Ascending aorta (tissue), 2 donors: Measurements from ENCODE around the gene RMRP. TPM values are rescaled to one million over a fixed set of nuclear protein-coding genes. Genes with fewer than 3 reads are reported as not detected.

Experiments
- DNase-seq, 2 donors: peaks; one replicate each; pipeline ENCODE4 v3.0.0-alpha.2; 2019; ENCODE audit warnings: low spot score in 2 of 2
- H3K27ac ChIP-seq, 2 donors: fragments of 200-600 bp; sonication (generic); one replicate each; pipeline ENCODE4 v1.5.1; 2016 to 2017; ENCODE audit warnings: mild to moderate bottlenecking in 1 of 2
- H3K27me3 ChIP-seq: fragments of 200-600 bp; sonication (generic); one replicate; pipeline ENCODE4 v1.5.1; 2017
- H3K36me3 ChIP-seq, 2 donors: fragments of 200-600 bp; sonication (generic); one replicate each; pipeline ENCODE4 v1.5.1; 2016
- H3K4me1 ChIP-seq, 2 donors: fragments of 200-600 bp; sonication (generic); one replicate each; pipeline ENCODE4 v1.5.1; 2016 to 2017; ENCODE audit warnings: mild to moderate bottlenecking in 1 of 2
- H3K4me3 ChIP-seq, 2 donors: fragments of 200-600 bp; sonication (generic); one replicate each; pipeline ENCODE4 v1.5.1; 2016 to 2017; ENCODE audit warnings: mild to moderate bottlenecking in 1 of 2
- H3K9me3 ChIP-seq, 2 donors: fragments of 200-600 bp; sonication (generic); one replicate each; pipeline ENCODE4 v1.5.1; 2016
- intact Hi-C: fragments of 100-400 bp; cut with DNase I; formaldehyde crosslinking; loops from one replicate; pipeline ENCODE4 v1.15.1; 2023
- total RNA-seq: library from RNA; depleted of rRNA; stranded (reverse); fragments of >200 nt; gene quantifications from one replicate; pipeline ENCODE4 v1.1.0, GENCODE V29; 2016
- TF ChIP-seq, protein P1 (sequence below), 3 experiments: fragments of 200-600 bp in 2 of 3; fragments of 450-650 bp in 1 of 3; sonication (generic) in 2 of 3; IDR thresholded peaks; one replicate each; pipeline ENCODE4 v1.5.1; 2016 to 2019; ENCODE audit warnings: antibody characterized with exemption in 3 of 3, mild to moderate bottlenecking in 1 of 3, moderate library complexity in 1 of 3

RMRP gene
- total RNA-seq, result 17,070 TPM

DNA sequence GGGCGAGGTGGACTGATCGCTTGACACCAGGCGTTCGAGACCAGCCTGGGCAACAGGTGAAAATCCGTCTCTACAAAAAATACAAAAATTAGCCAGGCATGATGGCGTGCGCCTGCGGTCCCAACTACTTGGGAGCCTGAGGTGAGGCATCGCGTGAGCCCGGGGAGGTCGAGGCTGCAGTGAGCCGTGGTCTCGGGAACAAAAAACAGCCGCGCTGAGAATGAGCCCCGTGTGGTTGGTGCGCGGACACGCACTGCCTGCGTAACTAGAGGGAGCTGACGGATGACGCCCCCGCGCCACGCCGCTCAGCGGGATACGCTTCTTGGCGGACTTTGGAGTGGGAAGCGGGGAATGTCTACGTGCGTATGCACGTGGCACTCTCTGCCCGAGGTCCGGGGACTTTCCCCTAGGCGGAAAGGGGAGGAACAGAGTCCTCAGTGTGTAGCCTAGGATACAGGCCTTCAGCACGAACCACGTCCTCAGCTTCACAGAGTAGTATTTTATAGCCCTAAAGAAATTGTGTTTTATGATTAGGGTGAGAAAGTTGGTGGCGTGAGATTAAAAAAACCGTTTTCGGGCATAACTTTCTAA is at the start of gene RMRP:
RMRP (minus strand) TSS at position 474 of the 591 bp plus-strand sequence.
- H3K4me3 ChIP-seq, result peak within 1 kb of the TSS; percentile 88 to 99
- DNase-seq, result peak; percentile 90 to 99
- H3K4me1 ChIP-seq, result peaks cover 5 to 35% of the 10 kb centered on the region in 2 donors
- TF ChIP-seq, protein P1, sequence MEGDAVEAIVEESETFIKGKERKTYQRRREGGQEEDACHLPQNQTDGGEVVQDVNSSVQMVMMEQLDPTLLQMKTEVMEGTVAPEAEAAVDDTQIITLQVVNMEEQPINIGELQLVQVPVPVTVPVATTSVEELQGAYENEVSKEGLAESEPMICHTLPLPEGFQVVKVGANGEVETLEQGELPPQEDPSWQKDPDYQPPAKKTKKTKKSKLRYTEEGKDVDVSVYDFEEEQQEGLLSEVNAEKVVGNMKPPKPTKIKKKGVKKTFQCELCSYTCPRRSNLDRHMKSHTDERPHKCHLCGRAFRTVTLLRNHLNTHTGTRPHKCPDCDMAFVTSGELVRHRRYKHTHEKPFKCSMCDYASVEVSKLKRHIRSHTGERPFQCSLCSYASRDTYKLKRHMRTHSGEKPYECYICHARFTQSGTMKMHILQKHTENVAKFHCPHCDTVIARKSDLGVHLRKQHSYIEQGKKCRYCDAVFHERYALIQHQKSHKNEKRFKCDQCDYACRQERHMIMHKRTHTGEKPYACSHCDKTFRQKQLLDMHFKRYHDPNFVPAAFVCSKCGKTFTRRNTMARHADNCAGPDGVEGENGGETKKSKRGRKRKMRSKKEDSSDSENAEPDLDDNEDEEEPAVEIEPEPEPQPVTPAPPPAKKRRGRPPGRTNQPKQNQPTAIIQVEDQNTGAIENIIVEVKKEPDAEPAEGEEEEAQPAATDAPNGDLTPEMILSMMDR (IDR thresholded peaks at IDR 0.05), result peak; percentile 32 to 56 (median 34)
- peaks cover 6 to 23% of the 10 kb centered on the region in 2 donors for H3K36me3 ChIP-seq
- intact Hi-C loops, result loop anchor here (1.0 to 10.0 kb wide), 6 partner anchors 33 to 665 kb away; partner anchors contain the start of genes FAM221B, HRCT1, SPAAR and SPAG8
- peak within 1 kb of the TSS; percentile 97 to 100 for H3K27ac ChIP-seq
- no peaks in the 10 kb centered on the region for H3K9me3 ChIP-seq
- H3K27me3 ChIP-seq, result no peaks in the 10 kb centered on the region

DNA sequence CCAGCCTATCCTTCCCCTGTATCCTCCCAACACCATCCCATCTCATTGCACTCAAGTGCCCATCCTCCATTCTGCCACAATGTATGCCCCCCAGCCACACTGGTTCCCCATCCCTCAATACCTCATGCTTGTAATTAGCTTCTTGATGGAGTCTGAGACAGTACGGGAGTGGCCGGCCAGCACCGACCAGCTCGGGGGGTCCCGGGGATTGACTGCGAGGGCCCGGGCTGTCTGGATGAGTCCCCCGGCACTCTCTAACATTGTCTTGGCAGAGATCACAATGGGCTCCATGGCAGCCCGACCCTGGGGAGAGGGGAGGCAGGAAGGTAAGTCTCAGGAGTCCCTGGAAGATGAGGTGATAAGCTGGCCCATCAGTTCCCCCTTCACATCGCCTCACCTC is 49.1 kb upstream of the RMRP start:
- Histone ChIP-seq H3K36me3 (peaks cover 98% of the 10 kb centered on the region in 2 donors), H3K4me3 (no peak overlapping the region), H3K9me3 (no peaks in the 10 kb centered on the region), H3K27me3 (no peaks in the 10 kb centered on the region), H3K27ac (peak overlapping the region; percentile 61), H3K4me1 (no peaks in the 10 kb centered on the region)
- intact Hi-C loops, result no loop called here
- DNase-seq, result no peak
- TF ChIP-seq, protein P1 (IDR thresholded peaks at IDR 0.05), result no peak

DNA sequence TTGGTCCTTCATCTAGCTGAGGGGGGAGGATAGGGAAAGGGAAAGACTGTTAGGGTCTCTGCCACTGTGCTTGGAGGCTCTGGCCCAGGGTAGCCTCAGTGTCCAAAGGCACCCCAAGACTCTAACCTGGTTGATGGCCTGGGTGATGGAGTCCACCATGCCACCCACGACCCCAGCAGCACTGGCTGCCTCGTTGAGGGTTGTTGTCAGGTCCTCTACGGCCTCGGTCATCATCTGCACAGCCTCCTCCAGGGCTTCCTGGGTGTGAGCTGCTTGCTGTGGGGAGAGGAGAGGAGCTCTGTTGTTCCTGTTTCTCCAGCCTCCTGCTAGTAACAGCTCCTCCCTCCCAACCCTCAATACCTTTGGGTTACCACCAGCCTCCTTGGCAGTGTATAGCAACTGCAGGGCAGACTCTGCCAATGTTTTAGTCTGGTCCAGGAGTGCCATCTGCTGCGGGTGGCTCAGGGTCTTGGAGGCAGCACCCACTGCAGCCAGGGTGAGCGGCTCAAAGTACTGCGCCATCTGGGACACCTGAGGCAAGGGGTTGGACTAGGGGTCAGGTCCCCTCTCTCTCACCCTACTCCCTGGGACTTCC is 48.1 kb upstream of the RMRP start:
- peaks cover 98% of the 10 kb centered on the region in 2 donors for H3K36me3 ChIP-seq
- TF ChIP-seq, protein P1 (IDR thresholded peaks at IDR 0.05), result no peak
- no peaks in the 10 kb centered on the region for H3K4me1 ChIP-seq
- H3K27me3 ChIP-seq, result no peaks in the 10 kb centered on the region
- intact Hi-C loops, result no loop called here
- no peaks in the 10 kb centered on the region for H3K9me3 ChIP-seq
- no peak overlapping the region for H3K4me3 ChIP-seq
- DNase-seq, result no peak
- H3K27ac ChIP-seq, result peak overlapping the region; percentile 61

DNA sequence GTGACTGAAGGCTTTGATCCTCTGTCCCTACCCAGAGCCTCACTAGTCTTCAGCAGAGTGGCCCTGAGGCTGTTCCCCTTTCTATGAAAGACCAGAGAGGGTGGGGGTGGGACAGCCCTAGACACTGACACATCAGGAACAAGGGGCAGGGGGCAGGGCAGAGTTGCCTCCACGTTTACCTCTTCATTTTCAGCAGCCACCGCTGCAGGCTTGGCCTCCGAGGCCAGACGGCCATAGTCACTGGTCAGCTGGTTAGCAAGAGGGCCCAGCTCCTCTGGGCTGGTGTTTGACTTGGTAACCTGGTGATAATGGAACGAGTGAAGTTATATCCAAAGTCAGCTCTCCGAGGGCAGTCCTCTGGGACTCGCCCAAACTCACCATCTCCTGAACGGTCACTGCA is 47.6 kb upstream of the RMRP start:
- no peaks in the 10 kb centered on the region for H3K4me1 ChIP-seq
- intact Hi-C loops, result no loop called here
- H3K9me3 ChIP-seq, result no peaks in the 10 kb centered on the region
- DNase-seq, result no peak
- H3K27me3 ChIP-seq, result no peaks in the 10 kb centered on the region
- TF ChIP-seq, protein P1 (IDR thresholded peaks at IDR 0.05), result no peak
- peaks cover 98% of the 10 kb centered on the region in 2 donors for H3K36me3 ChIP-seq
- H3K4me3 ChIP-seq, result no peak overlapping the region
- H3K27ac ChIP-seq, result peak overlapping the region; percentile 61

DNA sequence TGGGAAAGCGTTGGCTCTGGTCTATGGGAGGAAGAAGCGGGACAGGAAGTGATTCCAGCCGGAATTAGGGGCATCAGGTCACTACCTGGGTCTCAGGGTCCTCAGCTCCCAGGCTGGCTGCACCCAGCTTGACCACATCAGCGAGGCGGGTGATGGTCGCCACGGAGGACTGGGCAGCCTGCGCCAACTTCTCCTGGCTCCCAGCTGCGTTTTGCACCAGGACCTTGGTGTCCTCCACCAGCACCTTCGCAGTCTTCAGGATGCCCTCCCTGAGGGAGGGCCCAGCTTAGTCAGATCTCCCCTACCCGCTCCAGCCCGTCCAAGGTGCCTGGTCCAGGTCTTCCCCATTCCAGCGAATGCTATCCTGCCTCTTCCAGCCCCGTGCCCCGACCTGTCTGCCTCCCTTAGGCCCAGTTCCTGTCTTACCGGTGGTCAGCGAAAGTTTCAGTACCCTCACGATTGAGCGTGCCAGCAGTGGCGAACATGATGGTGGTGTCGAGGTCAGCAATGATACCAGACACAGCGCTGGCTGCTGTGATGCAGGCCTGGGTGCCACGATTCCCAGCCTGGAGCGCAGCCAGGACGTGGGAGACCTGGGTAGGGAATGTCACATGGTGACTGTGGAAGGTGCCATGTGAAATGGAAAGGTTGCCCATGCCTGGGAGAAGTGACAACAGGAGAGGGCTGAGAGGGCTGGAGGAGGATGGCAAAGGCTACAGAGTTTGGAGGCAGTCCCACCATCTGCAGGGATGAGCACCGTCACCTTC is 46.3 kb upstream of the RMRP start:
- intact Hi-C loops, result loop anchor here (2.0 kb wide), 1 partner anchor 21 kb away; no protein-coding TSS in a partner anchor
- H3K9me3 ChIP-seq, result no peaks in the 10 kb centered on the region
- peaks cover 100% of the 10 kb centered on the region in 2 donors for H3K36me3 ChIP-seq
- no peaks in the 10 kb centered on the region for H3K27me3 ChIP-seq
- H3K27ac ChIP-seq, result peak overlapping the region in 1 of 2 donors; percentile 93
- H3K4me3 ChIP-seq, result no peak overlapping the region
- no peaks in the 10 kb centered on the region for H3K4me1 ChIP-seq
- TF ChIP-seq, protein P1 (IDR thresholded peaks at IDR 0.05), result no peak
- DNase-seq, result no peak
